Activated naive CD8-positive, alpha-beta T cell treated with anti-CD3 and anti-CD28 coated beads, Interleukin-2, amount 50 U/mL, for 24 hours (primary cell): Measurements from ENCODE around the gene TCF4.

Experiments
- ATAC-seq: fragments of 150-1000 bp; cut with Tn5 transposase; one replicate; pipeline ENCODE4 v1.10.0; 2021
- DNase-seq: peaks from one replicate; pipeline ENCODE4 v3.0.0; 2021
- H3K27ac Mint-ChIP-seq: one replicate; pipeline ENCODE4 v1.8.0; 2021; ENCODE audit warnings: mild to moderate bottlenecking, mixed read lengths
- H3K27me3 Mint-ChIP-seq: one replicate; pipeline ENCODE4 v1.8.0; 2021; ENCODE audit warnings: mixed read lengths
- H3K36me3 Mint-ChIP-seq: one replicate; pipeline ENCODE4 v1.8.0; 2021; ENCODE audit warnings: low read depth, mixed read lengths
- H3K4me1 Mint-ChIP-seq: one replicate; pipeline ENCODE4 v1.8.0; 2021; ENCODE audit warnings: mixed read lengths
- H3K4me3 Mint-ChIP-seq: one replicate; pipeline ENCODE4 v1.8.0; 2021; ENCODE audit warnings: mild to moderate bottlenecking, moderate library complexity, mixed read lengths
- H3K9me3 Mint-ChIP-seq: one replicate; pipeline ENCODE4 v1.8.0; 2021; ENCODE audit warnings: mixed read lengths

TCF4 gene

GRCh38 chr18:55244546-55244945, 343.4 kb downstream of the TCF4 start:
- Mint-ChIP-seq H3K27me3 (no peaks in the 10 kb centered on the region), H3K9me3 (no peaks in the 10 kb centered on the region), H3K4me3 (no peak overlapping the region), H3K4me1 (no peaks in the 10 kb centered on the region), H3K27ac (no peak overlapping the region), H3K36me3 (no peaks in the 10 kb centered on the region)
- DNase-seq = no peak
- ATAC-seq = no peak

- H3K4me1 Mint-ChIP-seq = no peaks in the 10 kb centered on the region
- no peak for DNase-seq
Observed at GRCh38 chr18:55243857-55244256, 344.1 kb downstream of the TCF4 start.

GRCh38 chr18:55243255-55243654, 344.7 kb downstream of the TCF4 start:
- Mint-ChIP-seq H3K4me1 (no peaks in the 10 kb centered on the region), H3K36me3 (no peaks in the 10 kb centered on the region), H3K4me3 (no peak overlapping the region), H3K9me3 (no peaks in the 10 kb centered on the region), H3K27me3 (no peaks in the 10 kb centered on the region), H3K27ac (no peak overlapping the region)
- no peak for ATAC-seq
- no peak for DNase-seq

More at GRCh38 chr18:55243857-55244256, 344.1 kb downstream of the TCF4 start:
- H3K4me3 Mint-ChIP-seq = no peak overlapping the region
- H3K27me3 Mint-ChIP-seq = no peaks in the 10 kb centered on the region
- H3K9me3 Mint-ChIP-seq = no peaks in the 10 kb centered on the region
- no peaks in the 10 kb centered on the region for H3K36me3 Mint-ChIP-seq
- no peak overlapping the region for H3K27ac Mint-ChIP-seq
- no peak for ATAC-seq

- no peaks in the 10 kb centered on the region for H3K27me3 Mint-ChIP-seq
- H3K36me3 Mint-ChIP-seq = no peaks in the 10 kb centered on the region
- no peaks in the 10 kb centered on the region for H3K9me3 Mint-ChIP-seq
- DNase-seq = no peak
- no peak overlapping the region for H3K4me3 Mint-ChIP-seq
- ATAC-seq = no peak
- H3K4me1 Mint-ChIP-seq = no peaks in the 10 kb centered on the region
- H3K27ac Mint-ChIP-seq = no peak overlapping the region
Observed at GRCh38 chr18:55240978-55241377, 347.0 kb downstream of the TCF4 start.

GRCh38 chr18:55239740-55240139, 348.3 kb downstream of the TCF4 start:
- H3K4me3 Mint-ChIP-seq = no peak overlapping the region
- no peak overlapping the region for H3K27ac Mint-ChIP-seq
- ATAC-seq (no peak), DNase-seq (no peak)
- H3K4me1 Mint-ChIP-seq = no peaks in the 10 kb centered on the region
- no peaks in the 10 kb centered on the region for H3K9me3 Mint-ChIP-seq
- no peaks in the 10 kb centered on the region for H3K36me3 Mint-ChIP-seq
- H3K27me3 Mint-ChIP-seq = no peaks in the 10 kb centered on the region

- ATAC-seq (no peak), DNase-seq (no peak)
- Mint-ChIP-seq H3K27me3 (no peaks in the 10 kb centered on the region), H3K36me3 (no peaks in the 10 kb centered on the region), H3K4me3 (no peak overlapping the region), H3K27ac (no peak overlapping the region), H3K9me3 (no peaks in the 10 kb centered on the region), H3K4me1 (no peaks in the 10 kb centered on the region)
Observed at GRCh38 chr18:55237660-55238059, 350.3 kb downstream of the TCF4 start.

GRCh38 chr18:55236150-55236931, 351.7 kb downstream of the TCF4 start:
- Mint-ChIP-seq H3K27ac (no peak overlapping the region), H3K9me3 (no peaks in the 10 kb centered on the region), H3K27me3 (no peaks in the 10 kb centered on the region), H3K4me1 (no peaks in the 10 kb centered on the region), H3K36me3 (no peaks in the 10 kb centered on the region), H3K4me3 (no peak overlapping the region)
- ATAC-seq (no peak), DNase-seq (no peak)

GRCh38 chr18:55235094-55235461, 352.9 kb downstream of the TCF4 start:
- Mint-ChIP-seq H3K4me1 (no peaks in the 10 kb centered on the region), H3K27me3 (no peaks in the 10 kb centered on the region), H3K36me3 (no peaks in the 10 kb centered on the region), H3K9me3 (no peaks in the 10 kb centered on the region), H3K27ac (no peak overlapping the region), H3K4me3 (no peak overlapping the region)
- ATAC-seq (no peak), DNase-seq (no peak)

- Mint-ChIP-seq H3K4me3 (no peak overlapping the region), H3K9me3 (no peaks in the 10 kb centered on the region), H3K36me3 (no peaks in the 10 kb centered on the region), H3K27ac (no peak overlapping the region), H3K27me3 (no peaks in the 10 kb centered on the region), H3K4me1 (no peaks in the 10 kb centered on the region)
- ATAC-seq = peak; percentile 63
- DNase-seq = peak; percentile 59
Observed at GRCh38 chr18:55234366-55235093, 353.5 kb downstream of the TCF4 start.

GRCh38 chr18:55233857-55234256, 354.1 kb downstream of the TCF4 start:
- H3K27me3 Mint-ChIP-seq = no peaks in the 10 kb centered on the region
- no peak for DNase-seq
- H3K9me3 Mint-ChIP-seq = no peaks in the 10 kb centered on the region
- H3K36me3 Mint-ChIP-seq = no peaks in the 10 kb centered on the region
- H3K4me1 Mint-ChIP-seq = no peaks in the 10 kb centered on the region
- no peak overlapping the region for H3K27ac Mint-ChIP-seq
- no peak overlapping the region for H3K4me3 Mint-ChIP-seq
- no peak for ATAC-seq

- no peak for DNase-seq
- Mint-ChIP-seq H3K4me3 (no peak overlapping the region), H3K27me3 (no peaks in the 10 kb centered on the region), H3K27ac (no peak overlapping the region), H3K4me1 (no peaks in the 10 kb centered on the region), H3K36me3 (no peaks in the 10 kb centered on the region), H3K9me3 (no peaks in the 10 kb centered on the region)
- ATAC-seq = no peak
Observed at GRCh38 chr18:55232506-55232905, 355.5 kb downstream of the TCF4 start.

GRCh38 chr18:55229682-55230081, 358.3 kb downstream of the TCF4 start:
- no peaks in the 10 kb centered on the region for H3K4me1 Mint-ChIP-seq
- H3K27ac Mint-ChIP-seq = no peak overlapping the region
- H3K36me3 Mint-ChIP-seq = no peaks in the 10 kb centered on the region
- H3K27me3 Mint-ChIP-seq = no peaks in the 10 kb centered on the region
- ATAC-seq (no peak), DNase-seq (no peak)
- H3K4me3 Mint-ChIP-seq = no peak overlapping the region
- no peaks in the 10 kb centered on the region for H3K9me3 Mint-ChIP-seq

- Mint-ChIP-seq H3K27ac (no peak overlapping the region), H3K4me3 (no peak overlapping the region), H3K36me3 (no peaks in the 10 kb centered on the region), H3K9me3 (no peaks in the 10 kb centered on the region), H3K4me1 (no peaks in the 10 kb centered on the region), H3K27me3 (no peaks in the 10 kb centered on the region)
- ATAC-seq (no peak), DNase-seq (no peak)
Observed at GRCh38 chr18:55228707-55229106, 359.3 kb downstream of the TCF4 start.

GRCh38 chr18:55228191-55228590, 359.8 kb downstream of the TCF4 start:
- DNase-seq (no peak), ATAC-seq (no peak)
- H3K36me3 Mint-ChIP-seq = no peaks in the 10 kb centered on the region
- no peak overlapping the region for H3K27ac Mint-ChIP-seq
- H3K4me1 Mint-ChIP-seq = no peaks in the 10 kb centered on the region
- no peaks in the 10 kb centered on the region for H3K27me3 Mint-ChIP-seq
- no peak overlapping the region for H3K4me3 Mint-ChIP-seq
- no peaks in the 10 kb centered on the region for H3K9me3 Mint-ChIP-seq

- H3K4me3 Mint-ChIP-seq = no peak overlapping the region
- no peaks in the 10 kb centered on the region for H3K9me3 Mint-ChIP-seq
- no peaks in the 10 kb centered on the region for H3K36me3 Mint-ChIP-seq
- no peak overlapping the region for H3K27ac Mint-ChIP-seq
- ATAC-seq (no peak), DNase-seq (no peak)
- no peaks in the 10 kb centered on the region for H3K4me1 Mint-ChIP-seq
- H3K27me3 Mint-ChIP-seq = no peaks in the 10 kb centered on the region
Observed at GRCh38 chr18:55227771-55228170, 360.2 kb downstream of the TCF4 start.
